ENCODE data around the gene C16orf89. TPM values are rescaled to one million over a fixed set of nuclear protein-coding genes. Genes with fewer than 3 reads are reported as not detected.

Gene C16orf89
- total and polyA plus RNA-seq, 7 experiments from 2014 or later, result not detected

- peaks cover 0 to 4% (median 0%) of the 10 kb centered on the region in 5 donors for H3K27me3 Mint-ChIP-seq
- Histone ChIP-seq H3K4me3 (ENCODE audit: low read length) (no peak overlapping the region), H3K9me3 (ENCODE audit: control insufficient read depth in 2 of 3, low read length in 3 of 3) (no peaks in the 10 kb centered on the region), H3K27me3 (ENCODE audit: control insufficient read depth in 2 of 2, insufficient read depth in 2 of 2, low read length in 2 of 2) (no peaks in the 10 kb centered on the region), H3K4me1 (ENCODE audit: control insufficient read depth in 2 of 2, insufficient read depth in 2 of 2, low read length in 2 of 2) (no peaks in the 10 kb centered on the region), H3K27ac (ENCODE audit: low read depth, low read length) (no peak overlapping the region), H3K36me3 (ENCODE audit: control insufficient read depth in 2 of 3, insufficient read depth in 3 of 3, low read length in 3 of 3) (peaks cover 0 to 33% (median 3%) of the 10 kb centered on the region in 3 experiments)
- peaks cover 0 to 8% (median 0%) of the 10 kb centered on the region in 5 donors for H3K36me3 Mint-ChIP-seq
- intact Hi-C loops (cut with micrococcal nuclease), result no loop called here
- ChIA-PET POLR2A (interaction anchor here (1.5 kb wide), 1 partner anchor 9 kb away, joined by 5 read pairs; the partner anchor contains the start of gene NAGPA), CTCF (no interaction called here)
- ATAC-seq, result no peak
- no peaks in the 10 kb centered on the region for H3K9me3 Mint-ChIP-seq
- H3K4me1 Mint-ChIP-seq, result no peaks in the 10 kb centered on the region
- no peak for DNase-seq
- H3K4me3 Mint-ChIP-seq, result no peak overlapping the region
- H3K27ac Mint-ChIP-seq, result peak overlapping the region in 1 of 9 donors; percentile 70
Measured at GRCh38 chr16:5024632-5025031, 41.1 kb downstream of the C16orf89 start.

GRCh38 chr16:5022521-5022920 lies 43.2 kb downstream of the C16orf89 start:
- no peak overlapping the region for H3K4me3 Mint-ChIP-seq
- intact Hi-C loops (cut with micrococcal nuclease), result no loop called here
- H3K36me3 Mint-ChIP-seq, result peaks cover 0 to 3% (median 0%) of the 10 kb centered on the region in 5 donors
- DNase-seq (no peak), ATAC-seq (no peak)
- Histone ChIP-seq H3K27me3 (ENCODE audit: control insufficient read depth in 2 of 2, insufficient read depth in 2 of 2, low read length in 2 of 2) (no peaks in the 10 kb centered on the region), H3K36me3 (ENCODE audit: control insufficient read depth in 2 of 3, insufficient read depth in 3 of 3, low read length in 3 of 3) (peaks cover 0 to 14% (median 0%) of the 10 kb centered on the region in 3 experiments), H3K4me1 (ENCODE audit: control insufficient read depth in 2 of 2, insufficient read depth in 2 of 2, low read length in 2 of 2) (no peaks in the 10 kb centered on the region), H3K9me3 (ENCODE audit: control insufficient read depth in 2 of 3, low read length in 3 of 3) (no peaks in the 10 kb centered on the region), H3K27ac (ENCODE audit: low read depth, low read length) (no peak overlapping the region), H3K4me3 (ENCODE audit: low read length) (no peak overlapping the region)
- H3K9me3 Mint-ChIP-seq, result no peaks in the 10 kb centered on the region
- H3K27me3 Mint-ChIP-seq, result peaks cover 0 to 6% (median 0%) of the 10 kb centered on the region in 5 donors
- H3K4me1 Mint-ChIP-seq, result no peaks in the 10 kb centered on the region
- no peak overlapping the region for H3K27ac Mint-ChIP-seq
- ChIA-PET POLR2A (no interaction called here), CTCF (no interaction called here)

GRCh38 chr16:5020551-5020950 lies 45.2 kb downstream of the C16orf89 start:
- Histone ChIP-seq H3K27me3 (ENCODE audit: control insufficient read depth in 2 of 2, insufficient read depth in 2 of 2, low read length in 2 of 2) (no peaks in the 10 kb centered on the region), H3K4me1 (ENCODE audit: control insufficient read depth in 2 of 2, insufficient read depth in 2 of 2, low read length in 2 of 2) (no peaks in the 10 kb centered on the region), H3K9me3 (ENCODE audit: control insufficient read depth in 2 of 3, low read length in 3 of 3) (no peaks in the 10 kb centered on the region), H3K4me3 (ENCODE audit: low read length) (no peak overlapping the region), H3K27ac (ENCODE audit: low read depth, low read length) (no peak overlapping the region), H3K36me3 (ENCODE audit: control insufficient read depth in 2 of 3, insufficient read depth in 3 of 3, low read length in 3 of 3) (peaks cover 0 to 3% (median 0%) of the 10 kb centered on the region in 3 experiments)
- Mint-ChIP-seq H3K36me3 (no peaks in the 10 kb centered on the region), H3K9me3 (no peaks in the 10 kb centered on the region), H3K4me1 (no peaks in the 10 kb centered on the region), H3K27ac (no peak overlapping the region), H3K27me3 (peaks cover 0 to 9% (median 0%) of the 10 kb centered on the region in 5 donors), H3K4me3 (no peak overlapping the region)
- ATAC-seq (no peak), DNase-seq (no peak)
- POLR2A ChIA-PET, result interaction anchor here (0.9 kb wide), 1 partner anchor 14 kb away, joined by 3 read pairs; the partner anchor contains the start of gene NAGPA
- CTCF ChIA-PET, result no interaction called here
- intact Hi-C loops (cut with micrococcal nuclease), result no loop called here

GRCh38 chr16:5019775-5020174 lies 46.0 kb downstream of the C16orf89 start:
- intact Hi-C loops (cut with micrococcal nuclease), result no loop called here
- no peak overlapping the region for H3K4me3 ChIP-seq (ENCODE audit: low read length)
- ChIA-PET CTCF (no interaction called here), POLR2A (interaction anchor here (0.9 kb wide), 1 partner anchor 14 kb away, joined by 3 read pairs; the partner anchor contains the start of gene NAGPA)
- Mint-ChIP-seq H3K4me3 (no peak overlapping the region), H3K27me3 (peaks cover 0 to 9% (median 0%) of the 10 kb centered on the region in 5 donors), H3K9me3 (no peaks in the 10 kb centered on the region), H3K36me3 (no peaks in the 10 kb centered on the region), H3K4me1 (peaks cover 0 to 2% (median 0%) of the 10 kb centered on the region in 7 donors), H3K27ac (no peak overlapping the region)
- ATAC-seq (no peak), DNase-seq (no peak)
- H3K27ac ChIP-seq (ENCODE audit: low read depth, low read length), result no peak overlapping the region
- H3K27me3 ChIP-seq (ENCODE audit: control insufficient read depth in 2 of 2, insufficient read depth in 2 of 2, low read length in 2 of 2), result no peaks in the 10 kb centered on the region
- no peaks in the 10 kb centered on the region for H3K9me3 ChIP-seq (ENCODE audit: control insufficient read depth in 2 of 3, low read length in 3 of 3)
- H3K4me1 ChIP-seq (ENCODE audit: control insufficient read depth in 2 of 2, insufficient read depth in 2 of 2, low read length in 2 of 2), result no peaks in the 10 kb centered on the region
- no peaks in the 10 kb centered on the region for H3K36me3 ChIP-seq (ENCODE audit: control insufficient read depth in 2 of 3, insufficient read depth in 3 of 3, low read length in 3 of 3)

- Mint-ChIP-seq H3K4me3 (no peak overlapping the region), H3K27me3 (peaks cover 0 to 9% (median 0%) of the 10 kb centered on the region in 5 donors), H3K4me1 (peaks cover 0 to 2% (median 0%) of the 10 kb centered on the region in 7 donors), H3K36me3 (no peaks in the 10 kb centered on the region), H3K9me3 (no peaks in the 10 kb centered on the region), H3K27ac (no peak overlapping the region)
- POLR2A ChIA-PET, result no interaction called here
- H3K4me1 ChIP-seq (ENCODE audit: control insufficient read depth in 2 of 2, insufficient read depth in 2 of 2, low read length in 2 of 2), result no peaks in the 10 kb centered on the region
- no peak overlapping the region for H3K27ac ChIP-seq (ENCODE audit: low read depth, low read length)
- DNase-seq (no peak), ATAC-seq (no peak)
- no peaks in the 10 kb centered on the region for H3K27me3 ChIP-seq (ENCODE audit: control insufficient read depth in 2 of 2, insufficient read depth in 2 of 2, low read length in 2 of 2)
- intact Hi-C loops (cut with micrococcal nuclease), result no loop called here
- no peaks in the 10 kb centered on the region for H3K9me3 ChIP-seq (ENCODE audit: control insufficient read depth in 2 of 3, low read length in 3 of 3)
- H3K36me3 ChIP-seq (ENCODE audit: control insufficient read depth in 2 of 3, insufficient read depth in 3 of 3, low read length in 3 of 3), result no peaks in the 10 kb centered on the region
- H3K4me3 ChIP-seq (ENCODE audit: low read length), result no peak overlapping the region
- CTCF ChIA-PET, result interaction anchor here (0.7 kb wide), 1 partner anchor 500 kb away, joined by 4 read pairs; no protein-coding TSS in a partner anchor
Measured at GRCh38 chr16:5018793-5019192, 47.0 kb downstream of the C16orf89 start.

- Histone ChIP-seq H3K36me3 (ENCODE audit: control insufficient read depth in 2 of 3, insufficient read depth in 3 of 3, low read length in 3 of 3) (no peaks in the 10 kb centered on the region), H3K4me1 (ENCODE audit: control insufficient read depth in 2 of 2, insufficient read depth in 2 of 2, low read length in 2 of 2) (no peaks in the 10 kb centered on the region), H3K9me3 (ENCODE audit: control insufficient read depth in 2 of 3, low read length in 3 of 3) (no peaks in the 10 kb centered on the region), H3K27me3 (ENCODE audit: control insufficient read depth in 2 of 2, insufficient read depth in 2 of 2, low read length in 2 of 2) (no peaks in the 10 kb centered on the region), H3K4me3 (ENCODE audit: low read length) (no peak overlapping the region), H3K27ac (ENCODE audit: low read depth, low read length) (no peak overlapping the region)
- peaks cover 0 to 2% (median 0%) of the 10 kb centered on the region in 7 donors for H3K4me1 Mint-ChIP-seq
- H3K27me3 Mint-ChIP-seq, result peaks cover 0 to 9% (median 0%) of the 10 kb centered on the region in 5 donors
- no peak overlapping the region for H3K27ac Mint-ChIP-seq
- intact Hi-C loops (cut with micrococcal nuclease), result no loop called here
- DNase-seq (no peak), ATAC-seq (no peak)
- H3K9me3 Mint-ChIP-seq, result no peaks in the 10 kb centered on the region
- no peak overlapping the region for H3K4me3 Mint-ChIP-seq
- POLR2A ChIA-PET, result no interaction called here
- CTCF ChIA-PET, result no interaction called here
- no peaks in the 10 kb centered on the region for H3K36me3 Mint-ChIP-seq
Measured at GRCh38 chr16:5017678-5017969, 48.1 kb downstream of the C16orf89 start.

GRCh38 chr16:5016967-5017677 lies 48.6 kb downstream of the C16orf89 start:
- CTCF ChIA-PET, result no interaction called here
- H3K36me3 Mint-ChIP-seq, result no peaks in the 10 kb centered on the region
- Histone ChIP-seq H3K36me3 (ENCODE audit: control insufficient read depth in 2 of 3, insufficient read depth in 3 of 3, low read length in 3 of 3) (no peaks in the 10 kb centered on the region), H3K4me1 (ENCODE audit: control insufficient read depth in 2 of 2, insufficient read depth in 2 of 2, low read length in 2 of 2) (no peaks in the 10 kb centered on the region), H3K27ac (ENCODE audit: low read depth, low read length) (no peak overlapping the region), H3K4me3 (ENCODE audit: low read length) (no peak overlapping the region), H3K9me3 (ENCODE audit: control insufficient read depth in 2 of 3, low read length in 3 of 3) (no peaks in the 10 kb centered on the region), H3K27me3 (ENCODE audit: control insufficient read depth in 2 of 2, insufficient read depth in 2 of 2, low read length in 2 of 2) (no peaks in the 10 kb centered on the region)
- POLR2A ChIA-PET, result no interaction called here
- H3K4me3 Mint-ChIP-seq, result no peak overlapping the region
- H3K27ac Mint-ChIP-seq, result no peak overlapping the region
- peaks cover 0 to 9% (median 0%) of the 10 kb centered on the region in 5 donors for H3K27me3 Mint-ChIP-seq
- H3K9me3 Mint-ChIP-seq, result no peaks in the 10 kb centered on the region
- no peak for ATAC-seq
- intact Hi-C loops (cut with micrococcal nuclease), result no loop called here
- peaks cover 0 to 2% (median 0%) of the 10 kb centered on the region in 7 donors for H3K4me1 Mint-ChIP-seq
- DNase-seq, result no peak

Data from naive thymus-derived CD4-positive, alpha-beta T cell (primary cell).